Femur (tissue), 1 donor: ENCODE data around the gene SUPT4H1.
"Not testable (repeated sequence)": the region's sequence is repeated elsewhere in the genome, so short reads cannot be mapped to it uniquely, and the experiment has no call there.

Experiments
- DNase-seq: peaks from one replicate; pipeline ENCODE4 v3.0.0-alpha.2; 2017

Gene SUPT4H1

GRCh38 chr17:58362368-58363014 lies 10.5 kb upstream of the SUPT4H1 start:
- DNase-seq = no peak

- DNase-seq = no peak
These were observed 8.5 kb upstream of the SUPT4H1 start for GRCh38 chr17:58360296-58361063.

GRCh38 chr17:58358408-58359172 lies 6.6 kb upstream of the SUPT4H1 start:
- no peak for DNase-seq

DNA sequence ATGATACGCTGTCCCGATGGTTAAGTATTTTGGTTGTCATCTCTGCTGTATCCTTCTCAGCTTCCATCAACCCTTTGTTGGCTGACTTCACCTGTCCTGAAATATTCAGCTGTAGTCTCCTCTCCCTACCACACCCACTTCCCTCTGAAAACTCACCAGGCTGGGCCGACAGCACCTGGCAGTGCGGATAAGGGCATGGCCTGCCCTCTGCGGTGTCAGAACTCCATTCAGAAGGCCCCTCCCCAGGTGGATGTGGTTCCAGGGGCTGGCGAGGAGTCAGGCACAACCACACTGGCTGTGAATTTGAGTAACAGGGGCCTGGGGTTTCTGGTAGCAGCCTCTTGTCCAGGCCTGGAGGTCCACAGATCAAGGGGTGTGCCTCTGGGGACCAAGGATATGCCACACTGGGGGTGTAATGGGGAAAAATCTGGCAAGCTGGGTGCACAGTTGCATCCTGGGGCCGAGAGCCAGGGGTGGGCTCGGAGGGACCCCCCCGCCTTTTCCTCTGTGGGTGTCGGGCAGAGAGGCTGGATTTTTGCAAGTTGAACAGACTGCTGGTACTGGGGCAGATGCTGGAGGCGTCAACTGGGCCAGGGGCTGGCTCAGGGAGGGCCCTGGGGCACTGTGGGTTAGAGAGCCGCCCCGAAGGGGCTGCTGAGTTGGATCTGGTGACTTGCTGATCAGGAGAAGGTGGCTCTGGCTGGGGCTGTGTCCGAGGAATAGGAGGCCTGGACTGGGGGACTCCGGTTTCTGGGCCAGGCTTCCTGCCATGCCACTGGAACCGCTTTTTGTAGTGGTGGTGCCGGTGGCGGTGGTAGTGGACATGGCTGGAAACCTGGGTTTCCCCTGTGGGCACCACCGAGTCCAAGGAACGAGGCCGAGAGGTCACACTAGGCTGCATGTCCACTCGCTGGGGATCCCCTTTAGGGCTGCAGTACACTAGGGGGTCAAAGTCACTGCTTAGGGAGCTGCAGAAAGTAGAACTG lies 5.6 kb upstream of the SUPT4H1 start:
- DNase-seq = no peak

GRCh38 chr17:58356231-58356630 lies 4.2 kb upstream of the SUPT4H1 start:
- DNase-seq = no peak

- DNase-seq = no peak
These were observed 2.7 kb upstream of the SUPT4H1 start for GRCh38 chr17:58354541-58355216.

DNA sequence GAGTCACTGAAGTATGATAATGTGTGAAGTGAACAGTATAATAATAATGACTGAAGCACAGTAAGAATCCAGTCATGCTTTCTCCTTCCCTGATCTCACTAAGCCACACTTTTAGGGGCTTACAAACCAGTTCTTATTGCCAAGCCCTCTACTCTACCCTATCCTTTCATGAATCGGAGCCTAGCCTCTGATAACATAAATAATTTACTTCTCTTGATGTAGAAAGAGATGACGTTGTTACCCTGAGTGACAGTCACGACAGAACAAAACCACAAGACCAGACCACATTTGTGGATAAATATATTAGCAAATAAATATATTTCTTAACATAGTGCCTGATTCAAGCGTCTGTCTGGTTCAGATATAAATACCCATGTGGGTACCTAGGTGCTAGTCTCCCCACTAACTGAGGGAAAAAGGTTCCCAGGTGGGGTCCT lies 1.4 kb upstream of the SUPT4H1 start:
- no peak for DNase-seq

- peak; percentile 71 for DNase-seq
These were observed 791 bp upstream of the SUPT4H1 start for GRCh38 chr17:58352596-58353388.

DNA sequence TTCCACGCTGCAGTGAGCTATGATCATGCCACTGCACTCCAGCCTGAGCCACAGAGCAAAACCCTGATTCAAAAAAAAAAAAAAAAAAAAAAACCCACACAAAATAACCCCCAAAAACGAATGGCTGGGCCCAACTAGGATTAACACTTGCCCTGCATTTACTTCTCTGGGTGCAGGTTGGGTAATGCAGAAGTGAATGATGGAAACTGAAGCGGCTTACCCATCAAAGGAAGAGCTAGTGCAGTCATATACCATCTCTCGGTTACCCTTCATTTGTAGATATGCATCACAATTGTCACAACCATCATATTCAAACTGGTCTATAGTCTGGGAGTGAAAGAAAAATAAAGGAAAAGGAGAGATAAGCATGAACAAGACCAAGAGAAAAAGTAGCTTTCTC lies 819 bp downstream of the SUPT4H1 start:
- no peak for DNase-seq

DNA sequence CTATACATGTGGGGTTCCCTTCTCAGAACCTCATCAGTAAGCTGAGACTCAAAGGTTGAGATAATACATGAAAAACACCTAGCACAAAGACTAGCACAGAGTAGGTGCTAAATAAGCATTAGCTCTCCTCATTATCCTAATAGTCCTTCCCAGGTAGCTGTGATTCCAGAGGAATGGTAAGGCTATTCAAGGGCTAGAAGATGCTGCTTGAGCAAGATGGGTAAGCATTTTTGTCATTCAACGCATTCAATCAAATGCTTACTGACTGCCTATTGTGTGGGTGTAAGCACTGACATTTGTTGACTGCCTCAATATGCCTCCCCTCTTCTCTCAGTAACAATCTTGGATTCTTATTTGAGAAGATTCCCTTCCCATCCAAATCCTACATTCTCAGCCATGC lies 4.0 kb downstream of the SUPT4H1 start:
- no peak for DNase-seq

DNA sequence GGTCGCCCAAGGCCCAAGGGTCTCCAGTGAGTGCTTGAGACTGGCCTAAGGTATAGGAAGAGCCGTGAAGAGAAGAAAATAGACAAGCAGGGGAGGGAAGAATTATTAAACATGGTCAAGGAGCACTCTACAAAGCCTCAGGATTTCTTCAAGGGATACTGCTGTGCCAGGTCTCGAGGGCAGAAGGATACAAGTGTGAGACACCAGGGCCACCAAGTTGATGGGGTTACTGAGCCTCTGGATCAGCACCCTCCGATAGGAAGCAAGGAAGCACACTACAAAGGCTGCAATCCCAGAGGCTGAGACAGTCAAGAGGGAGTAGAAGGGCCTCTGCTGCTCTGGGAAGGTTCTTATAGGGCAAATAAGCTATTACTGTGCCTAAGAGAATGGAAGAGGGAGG lies 6.5 kb downstream of the SUPT4H1 start:
- DNase-seq = no peak

- DNase-seq = no peak
These were observed 7.2 kb downstream of the SUPT4H1 start for GRCh38 chr17:58344791-58345157.

- peak; percentile 62 for DNase-seq
These were observed 7.8 kb downstream of the SUPT4H1 start for GRCh38 chr17:58344047-58344790.

DNA sequence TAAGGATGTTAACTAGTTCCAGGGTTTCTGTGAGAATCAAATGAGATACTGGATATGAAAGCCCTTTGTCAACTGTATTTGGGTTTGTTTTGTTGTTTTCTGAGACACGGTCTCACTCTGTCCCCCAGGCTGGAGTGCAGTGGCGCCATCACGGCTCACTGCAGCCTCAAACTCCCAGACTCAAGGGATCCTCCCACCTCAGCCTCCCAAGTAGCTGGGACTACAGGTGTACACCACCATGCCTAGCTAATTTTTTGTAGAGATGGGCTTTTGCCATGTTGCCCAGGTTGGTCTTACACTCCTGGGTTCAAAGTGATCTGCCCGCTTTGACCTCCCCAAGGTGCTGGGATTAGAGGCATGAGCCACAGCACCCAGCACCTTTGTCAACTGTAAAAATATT lies 8.9 kb downstream of the SUPT4H1 start:
- DNase-seq = no peak

- DNase-seq = no peak
These were observed 10.0 kb downstream of the SUPT4H1 start for GRCh38 chr17:58341861-58342475.

- not testable (repeated sequence) for DNase-seq
These were observed 10.7 kb downstream of the SUPT4H1 start for GRCh38 chr17:58341136-58341860.

- no peak for DNase-seq
These were observed 11.6 kb downstream of the SUPT4H1 start for GRCh38 chr17:58340405-58340876.

DNA sequence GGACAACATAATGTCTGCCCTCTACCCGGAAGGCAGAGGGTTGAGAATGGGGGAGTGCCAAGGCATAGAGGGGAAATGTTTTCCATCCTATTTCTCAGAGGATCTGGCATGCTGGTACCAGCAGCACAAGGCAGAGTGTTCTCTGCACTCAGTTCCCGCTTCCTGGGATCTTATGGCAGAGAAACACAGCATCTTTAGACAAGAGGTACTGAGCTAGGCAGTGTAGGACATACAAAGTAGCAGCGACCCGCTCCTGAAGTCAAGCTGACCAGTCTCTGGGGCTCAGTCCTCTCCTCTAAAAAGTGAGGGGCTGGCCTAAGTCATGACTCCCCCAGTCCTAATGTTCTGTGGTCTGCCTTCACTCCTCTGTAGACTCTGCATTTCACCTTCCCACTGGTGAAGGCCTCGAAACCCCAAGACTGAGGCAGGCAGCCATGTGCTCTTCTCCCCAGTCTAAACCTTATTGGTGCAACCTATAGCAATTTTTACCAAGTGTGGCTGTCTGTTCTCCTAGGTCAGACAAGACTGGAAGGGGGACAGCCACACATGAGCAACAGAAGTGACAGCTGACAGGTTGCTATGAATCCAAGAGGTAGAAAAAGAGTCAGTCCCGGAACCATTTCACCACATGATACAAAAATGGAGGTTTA lies 12.1 kb downstream of the SUPT4H1 start:
- no peak for DNase-seq
